T1000 (cell line): ENCODE results near the gene OPALIN.

Source experiments
- DNase-seq: peaks from one replicate; lab custom pipeline; 2025; ENCODE audit warnings: mixed read lengths; lab: John Stamatoyannopoulos, UW

Gene OPALIN

DNA sequence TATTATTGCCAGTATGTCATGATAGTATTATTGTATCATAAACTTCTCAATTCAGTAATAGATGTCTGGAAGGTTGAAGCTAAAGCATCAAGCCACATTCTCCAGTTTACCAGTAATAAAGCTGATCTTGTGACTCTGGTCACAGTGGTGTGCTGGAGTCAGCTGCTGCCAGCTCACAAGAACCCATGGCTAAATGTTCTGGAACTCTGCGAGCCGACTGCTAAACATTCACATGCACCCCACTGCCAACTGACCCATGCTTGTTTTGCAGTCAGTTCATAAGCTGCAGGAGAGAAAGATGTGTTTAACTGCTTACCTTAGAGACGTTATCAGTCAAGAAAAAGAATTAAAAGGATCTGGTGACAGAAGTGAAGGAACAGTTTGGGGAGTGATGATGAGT lies 60.4 kb downstream of the OPALIN start:
- DNase-seq = no peak

GRCh38 chr10:96297486-96297885 lies 61.3 kb downstream of the OPALIN start:
- DNase-seq = no peak

- no peak for DNase-seq
These were observed 63.3 kb downstream of the OPALIN start for GRCh38 chr10:96295475-96295874.
